ENCODE measurements around the gene PGM5. TPM values are rescaled to one million over a fixed set of nuclear protein-coding genes. Genes with fewer than 3 reads are reported as not detected.

The PGM5 gene
- total RNA-seq, 1 experiment from 2014 or later, result 0.15 TPM

DNA sequence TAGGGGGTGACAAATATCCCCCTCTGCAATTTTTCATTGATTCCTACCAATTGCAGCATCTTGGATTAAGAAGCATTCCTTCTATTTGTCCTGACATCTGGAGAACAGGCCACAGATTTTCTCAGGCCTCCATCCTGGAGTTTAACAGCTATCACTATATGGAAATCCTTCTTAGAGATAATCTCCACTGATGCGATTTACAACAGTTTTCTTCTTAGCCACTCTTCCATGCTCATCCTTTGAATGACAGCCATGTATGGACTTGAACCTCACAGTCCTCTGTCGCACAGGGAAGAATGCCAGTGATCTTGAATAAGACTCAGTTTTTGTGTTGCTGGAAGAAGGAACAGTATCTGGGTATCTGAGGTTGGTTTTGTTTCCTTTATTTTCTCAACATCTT lies 73.2 kb downstream of the PGM5 start:
- intact Hi-C loops (cut with micrococcal nuclease), result loop anchor here (10.0 kb wide), 1 partner anchor 65 kb away; no protein-coding TSS in a partner anchor
- no peak for TF ChIP-seq ZFX (IDR thresholded peaks at IDR 0.05)
- no peak for TF ChIP-seq CTCF (IDR thresholded peaks at IDR 0.05 in 2 of 3, conservative IDR thresholded peaks at IDR 0.05 in 1 of 3; ENCODE audit: borderline replicate concordance in 1 of 3, insufficient read depth in 1 of 3, low read depth in 2 of 3, low read length in 2 of 3)
- no peak for TF ChIP-seq ZBTB33 (IDR thresholded peaks at IDR 0.05; ENCODE audit: extremely low read depth, insufficient replicate concordance, low read length)
- no peak for TF ChIP-seq RAD21 (IDR thresholded peaks at IDR 0.05; ENCODE audit: low read depth)
- TF ChIP-seq POLR2AphosphoS5 (IDR thresholded peaks at IDR 0.05; ENCODE audit: low read depth, low read length), result no peak
- TF ChIP-seq CEBPB (IDR thresholded peaks at IDR 0.05; ENCODE audit: low read depth), result no peak
- no peak for TF ChIP-seq ATF3 (IDR thresholded peaks at IDR 0.05)
- TF ChIP-seq REST (IDR thresholded peaks at IDR 0.05; ENCODE audit: low read depth), result no peak
- no peak for TF ChIP-seq SP1 (IDR thresholded peaks at IDR 0.05; ENCODE audit: low read depth)
- RAD21 ChIA-PET (ENCODE audit: low non-redundant PET in 1 of 2, low total read pairs in 2 of 2, uncharacterized antibody in 2 of 2, unreplicated experiment in 2 of 2), result no interaction called here
- no peak overlapping the region for H2AFZ ChIP-seq (ENCODE audit: low read depth, low read length, poor library complexity, severe bottlenecking)
- H3K27me3 ChIP-seq (ENCODE audit: insufficient read depth, low read length), result peaks cover 14% of the 10 kb centered on the region; the same call in 1 of the 2 replicates
- no TSS peak for BruUV-seq (replicated peaks)
- H3K9me2 ChIP-seq (ENCODE audit: insufficient read depth), result no peaks in the 10 kb centered on the region
- H3K4me2 ChIP-seq (ENCODE audit: low read length), result no peak overlapping the region
- no peaks in the 10 kb centered on the region for H3K9me3 ChIP-seq (ENCODE audit: control insufficient read depth in 1 of 2, insufficient read depth in 1 of 2, low read depth in 1 of 2, low read length in 2 of 2)
- H3K9ac ChIP-seq (ENCODE audit: low read length), result no peak overlapping the region
- ATAC-seq, result no peak
- POLR2A ChIA-PET, result no interaction called here
- H3K27ac ChIP-seq (ENCODE audit: low read depth, low read length), result no peak overlapping the region
- H3K36me3 ChIP-seq (ENCODE audit: control insufficient read depth in 1 of 2, insufficient read depth in 2 of 2, low read length in 2 of 2), result no peaks in the 10 kb centered on the region
- CTCF ChIA-PET, result interaction anchor here (4.2 kb wide), 1 partner anchor 12 kb away, joined by 18 read pairs; no protein-coding TSS in a partner anchor
- no peak for DNase-seq (ENCODE audit: low read depth, low spot score)
- H4K20me1 ChIP-seq (ENCODE audit: insufficient read depth), result no peaks in the 10 kb centered on the region
- H3K79me2 ChIP-seq (ENCODE audit: insufficient read depth, low read length), result no peaks in the 10 kb centered on the region
- no peak overlapping the region for H3K4me3 ChIP-seq (replicated peaks in 1 of 2; ENCODE audit: low read depth in 1 of 2, low read length in 2 of 2)
- H3K4me1 ChIP-seq (ENCODE audit: control insufficient read depth in 1 of 2, insufficient read depth in 2 of 2, low read length in 2 of 2), result no peaks in the 10 kb centered on the region
